HPDE6-E6E7 (cell line): ENCODE data around the gene EBLN1.

Experiments used
- DNase-seq: peaks from one replicate; pipeline ENCODE4 v3.0.0; 2011; ENCODE audit warnings: missing footprints; ENCODE audit errors: extremely low spot score

Gene EBLN1

GRCh38 chr10:22217842-22218241, at the start of gene EBLN1:
EBLN1 (minus strand) TSS chr10:22218015; CDS start chr10:22209983, 8,032 bp downstream.
- DNase-seq, result no peak

GRCh38 chr10:22265839-22266537, 48.2 kb upstream of the EBLN1 start:
- no peak for DNase-seq

- no peak for DNase-seq
Measured at GRCh38 chr10:22263106-22263505, 45.3 kb upstream of the EBLN1 start.

- DNase-seq, result no peak
Measured at GRCh38 chr10:22259280-22259679, 41.5 kb upstream of the EBLN1 start.

GRCh38 chr10:22258471-22258870, 40.7 kb upstream of the EBLN1 start:
- DNase-seq, result no peak

GRCh38 chr10:22253580-22253882, 35.7 kb upstream of the EBLN1 start:
- DNase-seq, result no peak

- DNase-seq, result no peak
Measured at GRCh38 chr10:22252801-22253579, 35.2 kb upstream of the EBLN1 start.

GRCh38 chr10:22252224-22252800, 34.5 kb upstream of the EBLN1 start:
- no peak for DNase-seq

- DNase-seq, result no peak
Measured at GRCh38 chr10:22251751-22252223, 34.0 kb upstream of the EBLN1 start.

GRCh38 chr10:22250897-22251660, 33.3 kb upstream of the EBLN1 start:
- no peak for DNase-seq

GRCh38 chr10:22247636-22248035, 29.8 kb upstream of the EBLN1 start:
- DNase-seq, result no peak

- DNase-seq, result peak; percentile 39
Measured at GRCh38 chr10:22246680-22247391, 29.0 kb upstream of the EBLN1 start.

GRCh38 chr10:22245567-22245966, 27.8 kb upstream of the EBLN1 start:
- no peak for DNase-seq

- DNase-seq, result no peak
Measured at GRCh38 chr10:22244855-22245254, 27.0 kb upstream of the EBLN1 start.

- DNase-seq, result no peak
Measured at GRCh38 chr10:22244001-22244400, 26.2 kb upstream of the EBLN1 start.

- no peak for DNase-seq
Measured at GRCh38 chr10:22243321-22243720, 25.5 kb upstream of the EBLN1 start.

GRCh38 chr10:22231260-22231659, 13.4 kb upstream of the EBLN1 start:
- no peak for DNase-seq

GRCh38 chr10:22230158-22230833, 12.5 kb upstream of the EBLN1 start:
- DNase-seq, result no peak

GRCh38 chr10:22229802-22230157, 12.0 kb upstream of the EBLN1 start:
- DNase-seq, result no peak

GRCh38 chr10:22228943-22229801, 11.4 kb upstream of the EBLN1 start:
- DNase-seq, result peak; percentile 41
